Lower leg skin (tissue), 3 donors: ENCODE measurements around the gene UBXN6.

Experiments used
- POLR2A ChIP-seq, 2 donors: fragments of 450-650 bp; IDR thresholded peaks; one replicate each; pipeline ENCODE4 v1.6.1; 2016 to 2017; ENCODE audit warnings: antibody characterized with exemption in 2 of 2, mild to moderate bottlenecking in 1 of 2, moderate library complexity in 1 of 2
- TF ChIP-seq, protein P1 (sequence below), 3 donors: fragments of 450-650 bp; IDR thresholded peaks; one replicate each; pipeline ENCODE4 v1.5.1; 2016; ENCODE audit warnings: antibody characterized with exemption in 3 of 3, mild to moderate bottlenecking in 3 of 3, moderate library complexity in 2 of 3

DNA sequence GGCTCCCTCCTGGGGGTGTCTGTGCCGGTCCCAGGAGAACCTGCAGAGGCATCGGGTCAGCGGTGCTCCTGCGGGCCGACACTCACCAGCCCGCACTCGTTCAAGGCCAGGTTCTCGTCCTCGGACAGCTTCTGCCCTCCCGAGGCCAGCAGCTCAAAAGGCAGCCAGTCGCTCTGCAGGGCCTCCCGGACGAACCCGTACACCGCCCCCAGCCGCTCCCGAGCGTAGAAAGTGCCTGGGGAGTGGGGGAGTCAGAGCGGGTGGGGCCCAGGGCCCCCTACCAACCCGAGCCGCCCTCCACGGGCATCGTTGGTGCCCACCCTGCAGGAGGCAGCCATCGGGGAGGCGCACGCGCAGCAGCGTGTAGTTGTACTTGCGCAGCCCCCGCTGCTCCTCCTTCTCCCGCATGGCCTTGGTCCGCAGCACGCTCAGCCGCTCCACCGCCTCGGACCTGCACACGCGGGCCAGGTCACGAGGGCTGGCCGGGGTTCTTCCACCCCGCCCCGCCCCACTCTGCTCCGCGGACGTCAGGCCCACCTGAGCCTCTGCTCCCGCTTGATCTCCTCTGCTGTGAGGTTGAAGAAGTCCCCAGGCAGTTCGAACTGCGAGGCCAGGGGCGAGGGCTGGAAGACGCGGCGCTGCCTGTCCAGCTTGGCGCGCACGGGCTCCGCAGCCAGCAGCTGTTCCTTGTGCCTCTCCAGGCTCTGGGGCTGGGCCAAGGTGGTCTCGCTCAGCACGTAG is 11.5 kb downstream of the UBXN6 start:
- TF ChIP-seq, protein P1, sequence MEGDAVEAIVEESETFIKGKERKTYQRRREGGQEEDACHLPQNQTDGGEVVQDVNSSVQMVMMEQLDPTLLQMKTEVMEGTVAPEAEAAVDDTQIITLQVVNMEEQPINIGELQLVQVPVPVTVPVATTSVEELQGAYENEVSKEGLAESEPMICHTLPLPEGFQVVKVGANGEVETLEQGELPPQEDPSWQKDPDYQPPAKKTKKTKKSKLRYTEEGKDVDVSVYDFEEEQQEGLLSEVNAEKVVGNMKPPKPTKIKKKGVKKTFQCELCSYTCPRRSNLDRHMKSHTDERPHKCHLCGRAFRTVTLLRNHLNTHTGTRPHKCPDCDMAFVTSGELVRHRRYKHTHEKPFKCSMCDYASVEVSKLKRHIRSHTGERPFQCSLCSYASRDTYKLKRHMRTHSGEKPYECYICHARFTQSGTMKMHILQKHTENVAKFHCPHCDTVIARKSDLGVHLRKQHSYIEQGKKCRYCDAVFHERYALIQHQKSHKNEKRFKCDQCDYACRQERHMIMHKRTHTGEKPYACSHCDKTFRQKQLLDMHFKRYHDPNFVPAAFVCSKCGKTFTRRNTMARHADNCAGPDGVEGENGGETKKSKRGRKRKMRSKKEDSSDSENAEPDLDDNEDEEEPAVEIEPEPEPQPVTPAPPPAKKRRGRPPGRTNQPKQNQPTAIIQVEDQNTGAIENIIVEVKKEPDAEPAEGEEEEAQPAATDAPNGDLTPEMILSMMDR (IDR thresholded peaks at IDR 0.05) = no peak
- TF ChIP-seq POLR2A (IDR thresholded peaks at IDR 0.05) = no peak
